Kasumi-1 (cell line): ENCODE data around the gene CBX5.
"Not testable (repeated sequence)": the region's sequence is repeated elsewhere in the genome, so short reads cannot be mapped to it uniquely, and the experiment has no call there.

Source experiments
- DNase-seq, 2 experiments: peaks; one replicate each; lab custom pipeline; 2025; lab: John Stamatoyannopoulos, UW

Gene CBX5

DNA sequence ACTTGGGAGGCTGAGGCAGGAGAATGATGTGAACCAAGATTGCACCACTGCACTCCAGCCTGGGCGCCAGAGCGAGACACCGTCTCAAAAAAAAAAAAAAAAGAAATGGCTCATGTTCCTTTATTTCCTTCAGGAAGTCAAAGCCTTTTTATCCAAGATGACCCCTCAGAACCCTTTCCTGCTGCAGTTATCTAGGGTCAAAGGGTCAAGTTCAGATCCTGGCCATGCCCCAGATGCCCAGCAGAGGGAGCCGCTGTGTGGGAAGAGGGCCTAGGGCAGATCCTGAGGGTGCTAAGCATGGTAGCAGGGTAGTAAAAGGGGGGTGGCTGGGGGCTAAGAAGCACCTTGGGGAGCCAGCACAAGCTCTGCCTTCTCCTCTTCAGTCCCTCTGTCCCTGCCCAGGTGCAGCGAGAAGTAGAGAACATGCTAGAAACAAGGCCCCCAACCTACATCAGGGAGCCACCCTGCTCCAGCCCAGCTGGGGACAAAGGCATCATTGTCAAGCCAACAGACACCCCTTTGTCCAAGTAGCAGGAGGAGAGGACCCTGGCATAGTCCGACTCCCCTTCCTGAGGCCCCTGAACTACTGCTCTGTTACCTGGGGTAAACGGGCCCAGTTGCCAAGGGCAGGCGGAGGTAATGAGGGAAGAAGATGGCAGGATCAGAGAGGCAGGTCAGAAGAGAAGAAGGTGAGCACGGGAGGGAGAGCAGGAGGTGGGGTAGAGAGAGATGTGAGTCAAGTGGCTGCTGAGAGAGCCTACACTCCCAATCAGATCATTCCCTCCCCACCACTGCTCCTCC lies 14.4 kb upstream of the CBX5 start:
- peak; percentile 39 to 65 for DNase-seq

DNA sequence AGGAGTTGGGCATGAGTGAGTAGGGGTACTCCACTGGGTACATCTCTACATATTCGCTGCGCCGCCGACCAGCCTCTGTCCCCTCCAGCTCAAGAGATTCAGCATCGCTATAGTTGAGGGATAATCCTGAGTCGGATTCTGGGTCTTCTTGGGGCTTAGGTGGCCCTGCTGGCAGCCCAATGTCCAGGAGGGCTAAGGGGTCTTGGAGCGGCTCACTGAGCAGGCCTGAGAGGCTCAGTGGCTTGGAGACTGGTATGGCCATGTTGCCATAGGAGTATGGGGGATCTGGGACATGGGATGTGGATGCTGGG lies 13.0 kb upstream of the CBX5 start:
- DNase-seq, result no peak

- DNase-seq, result no peak
These were observed 12.4 kb upstream of the CBX5 start for GRCh38 chr12:54292083-54292930.

- DNase-seq, result no peak
These were observed 7.6 kb upstream of the CBX5 start for GRCh38 chr12:54287261-54288157.

DNA sequence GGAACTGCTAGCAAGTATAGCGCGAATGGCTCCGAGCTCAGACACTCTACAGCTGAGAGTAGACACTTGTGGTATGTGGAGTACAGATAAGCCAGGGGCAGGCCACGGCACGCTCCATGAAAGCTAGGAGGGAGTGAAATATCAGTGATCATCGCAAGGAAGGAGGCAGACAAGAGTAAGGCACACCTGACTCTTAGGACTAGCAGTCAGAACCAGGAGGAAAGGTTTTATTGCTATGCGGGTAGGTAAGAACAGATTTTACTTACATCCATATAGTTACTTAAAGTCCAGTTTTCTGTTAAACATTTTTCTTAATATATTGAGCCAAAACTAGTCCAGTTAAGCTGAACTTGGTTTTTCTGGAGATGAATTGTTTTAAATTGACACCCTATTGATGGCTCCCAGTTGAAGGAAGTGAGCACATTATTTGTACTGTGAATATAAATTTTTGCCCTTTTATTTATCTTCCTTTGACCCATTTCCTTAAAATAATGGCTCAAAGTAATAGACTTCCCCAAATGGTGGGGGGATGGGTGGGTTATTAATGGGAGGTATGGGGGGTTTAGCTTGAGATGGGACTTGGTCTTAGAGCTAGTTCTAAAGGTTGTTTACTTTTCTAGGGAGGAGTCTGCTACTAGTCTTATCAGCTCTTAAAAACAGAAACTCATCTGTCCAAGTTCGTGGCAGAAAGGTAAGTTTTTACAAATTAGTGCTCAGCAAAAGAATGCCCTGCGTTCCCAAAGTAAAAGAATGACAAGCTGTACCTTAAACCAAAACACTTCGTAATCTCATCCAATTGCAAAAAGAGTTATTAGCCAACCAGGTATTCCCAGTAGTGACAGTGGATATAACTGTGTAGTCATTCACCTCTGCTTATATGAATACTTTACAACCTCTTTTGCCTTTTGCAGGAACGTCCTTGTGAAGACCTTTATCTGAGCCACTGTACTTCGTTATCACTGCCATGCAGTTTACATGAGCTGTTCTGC lies 6.4 kb upstream of the CBX5 start:
- no peak for DNase-seq

GRCh38 chr12:54285150-54286041 lies 5.5 kb upstream of the CBX5 start:
- DNase-seq, result peak in 1 of 2 experiments; percentile 24

DNA sequence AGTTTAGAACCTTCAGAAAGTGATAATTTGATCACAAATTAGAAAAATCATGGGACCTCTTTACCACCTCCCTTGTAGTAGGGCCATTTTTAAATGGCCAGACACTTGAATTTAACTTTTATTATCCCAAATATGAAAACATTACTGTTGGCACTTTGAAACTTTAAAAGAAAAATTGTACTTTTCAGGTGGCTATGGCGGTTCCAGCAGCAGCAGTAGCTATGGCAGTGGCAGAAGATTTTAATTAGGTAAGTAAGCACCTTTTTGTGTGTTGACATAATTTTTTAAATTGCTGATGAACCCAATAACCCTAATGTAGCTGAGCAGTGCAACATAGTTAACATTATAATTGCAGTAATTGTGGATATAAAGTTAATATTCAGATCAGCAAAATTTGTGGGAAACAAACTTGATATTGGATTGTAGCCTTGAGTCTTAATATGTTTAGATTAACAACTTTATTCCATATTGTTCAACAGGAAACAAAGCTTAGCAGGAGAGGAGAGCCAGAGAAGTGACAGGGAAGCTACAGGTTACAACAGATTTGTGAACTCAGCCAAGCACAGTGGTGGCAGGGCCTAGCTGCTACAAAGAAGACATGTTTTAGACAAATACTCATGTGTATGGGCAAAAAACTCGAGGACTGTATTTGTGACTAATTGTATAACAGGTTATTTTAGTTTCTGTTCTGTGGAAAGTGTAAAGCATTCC lies 4.3 kb upstream of the CBX5 start:
- not testable (repeated sequence) for DNase-seq

DNA sequence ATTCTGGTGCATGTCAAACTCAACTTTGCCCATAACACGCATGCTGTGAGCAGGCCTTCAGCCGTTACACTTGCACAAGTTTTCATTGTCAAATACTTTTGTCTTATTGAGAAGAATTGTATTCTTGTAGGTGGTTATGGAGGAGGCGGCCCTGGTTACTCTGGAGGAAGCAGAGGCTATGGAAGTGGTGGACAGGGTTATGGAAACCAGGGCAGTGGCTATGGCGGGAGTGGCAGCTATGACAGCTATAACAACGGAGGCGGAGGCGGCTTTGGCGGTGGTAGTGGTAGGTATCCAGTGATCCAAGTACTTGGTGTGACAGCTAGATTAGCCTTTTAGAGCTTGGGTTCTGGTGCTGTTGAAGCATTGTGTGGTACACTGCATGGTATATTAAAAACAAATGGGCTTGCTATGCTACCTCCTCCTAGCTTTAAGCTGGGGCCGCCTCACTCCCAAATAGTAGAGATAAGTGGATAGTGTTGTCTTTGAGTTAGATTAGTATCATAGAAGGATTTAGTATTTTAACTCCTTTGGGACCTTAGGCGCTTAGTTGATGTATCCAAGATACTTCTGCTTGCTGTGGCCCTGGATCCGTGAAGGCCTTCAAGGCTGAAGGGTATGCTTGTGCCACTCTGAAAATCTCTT lies 3.1 kb upstream of the CBX5 start:
- DNase-seq, result no peak

GRCh38 chr12:54281694-54282093 lies 1.8 kb upstream of the CBX5 start:
- DNase-seq, result not testable (repeated sequence)

DNA sequence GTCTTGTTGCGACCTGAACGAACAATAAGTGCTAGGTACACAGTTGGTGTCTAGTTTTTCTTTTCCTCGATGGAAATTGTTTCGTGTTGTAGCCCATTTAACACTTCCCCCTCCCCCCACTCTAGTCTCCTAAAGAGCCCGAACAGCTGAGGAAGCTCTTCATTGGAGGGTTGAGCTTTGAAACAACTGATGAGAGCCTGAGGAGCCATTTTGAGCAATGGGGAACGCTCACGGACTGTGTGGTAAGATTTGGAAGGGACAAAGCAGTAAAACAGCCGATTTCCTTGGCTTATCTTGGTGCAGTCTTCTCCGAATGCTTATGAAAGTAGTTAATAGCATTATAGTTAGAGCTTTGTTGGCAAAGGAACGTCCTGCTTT lies 1.3 kb upstream of the CBX5 start:
- DNase-seq, result not testable (repeated sequence)

DNA sequence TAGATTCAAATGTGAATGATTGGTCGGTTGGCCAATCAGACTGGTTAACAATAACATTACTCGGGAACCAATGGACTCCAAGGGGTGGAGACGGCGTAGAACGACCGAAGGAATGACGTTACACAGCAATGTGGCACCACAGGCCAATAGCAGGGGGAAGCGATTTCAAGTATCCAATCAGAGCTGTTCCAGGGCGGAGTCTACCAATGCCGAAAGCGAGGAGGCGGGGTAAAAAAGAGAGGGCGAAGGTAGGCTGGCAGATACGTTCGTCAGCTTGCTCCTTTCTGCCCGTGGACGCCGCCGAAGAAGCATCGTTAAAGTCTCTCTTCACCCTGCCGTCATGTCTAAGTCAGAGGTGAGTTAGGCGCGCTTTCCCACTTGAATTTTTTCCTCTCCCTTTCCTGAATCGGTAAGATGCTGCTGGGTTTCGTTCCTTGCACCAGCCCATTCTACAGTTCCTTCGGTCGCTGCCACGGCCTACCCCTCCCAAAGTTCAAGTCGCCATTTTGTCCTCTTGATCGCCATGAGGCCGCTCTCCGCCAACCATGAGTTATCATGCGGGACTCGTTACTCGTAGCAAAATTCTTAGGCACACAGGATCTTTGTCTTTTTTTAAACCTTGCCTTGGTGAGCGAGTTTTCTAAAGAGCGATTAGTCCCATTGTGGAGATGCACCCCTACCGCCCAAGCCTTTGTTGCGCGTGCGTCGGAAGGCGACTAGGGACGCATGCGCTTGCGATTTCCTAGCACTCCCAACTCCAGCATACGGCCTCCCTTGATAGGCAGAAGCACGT lies 742 bp upstream of the CBX5 start, which contains the start of gene HNRNPA1:
Gene HNRNPA1, plus strand, starts transcription at position 259 of the 793 bp plus-strand sequence. Its CDS starts 82 bp downstream, at position 341.
- DNase-seq, result peak; percentile 99

GRCh38 chr12:54279227-54279631 lies 693 bp downstream of the CBX5 start:
- no peak for DNase-seq

GRCh38 chr12:54277823-54278276 lies 2.1 kb downstream of the CBX5 start:
- peak in 1 of 2 experiments; percentile 22 for DNase-seq

DNA sequence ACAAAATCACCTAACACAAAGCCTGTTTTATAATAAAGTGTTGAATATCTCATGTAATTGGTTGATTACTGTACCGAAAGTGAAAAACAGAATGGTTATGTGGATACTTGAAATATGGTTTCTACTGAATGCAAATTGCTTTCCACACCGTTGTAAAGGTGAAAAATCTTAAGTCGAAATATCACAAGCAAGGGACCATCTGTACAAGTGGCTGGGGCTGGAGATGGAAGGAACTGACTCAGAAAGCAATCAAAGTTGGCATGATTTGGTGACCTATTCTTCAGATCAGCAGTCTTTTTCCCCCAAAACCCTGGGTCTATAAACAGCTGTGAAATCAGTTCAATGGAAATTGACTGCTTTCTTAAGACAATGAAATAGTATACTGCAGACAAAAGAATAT lies 3.6 kb downstream of the CBX5 start:
- DNase-seq, result no peak

DNA sequence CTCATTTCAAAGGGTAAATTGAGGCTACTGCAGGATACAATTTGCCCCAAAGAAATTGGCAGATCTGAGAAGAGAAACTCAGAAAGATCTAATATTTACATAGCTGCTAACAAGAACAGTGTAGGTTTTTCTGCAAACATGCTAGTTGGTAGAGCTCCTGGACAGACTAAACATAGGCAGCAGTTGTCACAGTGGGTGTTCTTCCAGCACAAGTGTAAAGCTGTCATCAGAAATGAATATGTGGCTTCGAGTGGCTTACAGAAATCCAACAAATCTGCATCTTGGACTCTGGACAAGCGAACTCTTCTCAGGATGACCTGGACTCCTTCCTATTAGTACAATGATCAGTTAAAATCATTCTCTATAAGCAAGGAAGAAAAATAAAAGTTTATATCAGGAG lies 5.9 kb downstream of the CBX5 start:
- DNase-seq, result no peak

DNA sequence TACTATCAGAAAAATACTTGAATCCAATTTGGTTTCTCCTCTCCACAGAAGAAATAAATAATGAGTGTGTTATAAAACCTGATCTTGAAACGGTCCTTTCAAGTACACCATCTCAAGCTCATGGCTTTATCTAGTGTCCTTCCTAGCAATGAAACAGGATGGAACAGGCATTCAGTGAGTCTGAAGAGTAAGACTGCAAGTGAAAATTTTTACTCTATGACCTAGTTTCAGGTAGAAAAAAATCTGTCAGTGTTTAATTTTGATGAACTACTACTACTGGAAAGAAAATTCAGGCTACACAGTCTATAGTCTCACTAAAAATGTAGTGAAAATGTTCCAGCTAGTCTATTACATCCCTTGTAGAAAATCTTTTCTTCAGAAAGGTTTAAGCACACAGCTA lies 7.7 kb downstream of the CBX5 start:
- no peak for DNase-seq

DNA sequence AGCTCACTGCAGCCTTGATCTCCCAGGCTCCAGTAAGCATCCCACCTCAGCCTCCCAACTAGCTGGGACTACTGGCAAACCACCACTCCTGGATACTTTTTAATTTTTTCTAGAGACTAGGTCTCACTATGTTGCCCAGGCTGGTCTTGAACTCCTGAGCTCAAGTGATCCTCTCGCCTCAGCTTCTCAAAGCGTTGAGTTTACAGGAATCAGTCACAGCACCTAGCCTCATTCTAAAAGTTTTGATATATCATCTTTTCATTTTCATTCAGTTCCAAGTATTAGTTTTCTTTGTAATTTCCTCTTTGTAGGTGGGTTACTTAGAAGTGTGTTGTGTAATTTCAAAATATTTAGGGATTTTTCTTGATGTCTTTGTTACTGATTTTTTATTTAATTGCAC lies 9.6 kb downstream of the CBX5 start:
- no peak for DNase-seq

DNA sequence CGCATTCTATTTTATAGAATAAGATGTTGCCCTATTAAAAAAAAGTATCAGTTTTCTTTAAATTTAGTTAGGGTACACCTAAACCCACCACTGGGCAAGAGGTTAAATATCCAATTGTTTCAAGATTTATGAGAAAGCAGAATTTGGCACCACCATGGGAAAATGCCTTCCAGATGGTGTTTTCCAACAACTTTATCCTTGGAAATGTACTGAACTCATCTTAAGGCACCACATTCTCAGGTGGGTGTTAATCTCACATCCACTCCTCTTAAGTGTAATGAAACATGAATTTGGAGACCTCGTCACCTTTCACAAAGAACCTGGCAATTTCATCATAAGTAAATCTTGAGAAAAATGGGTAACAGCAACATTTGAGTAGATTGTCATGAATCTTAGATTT lies 13.1 kb downstream of the CBX5 start:
- DNase-seq, result no peak
